Liver (tissue), 9 donors: ENCODE data around the gene TIMP3. TPM values are rescaled to one million over a fixed set of nuclear protein-coding genes. Genes with fewer than 3 reads are reported as not detected.

Experiments used
- DNase-seq: peaks from one replicate; pipeline ENCODE4 v3.0.0-alpha.2; 2017; ENCODE audit warnings: low spot score
- H3K27ac ChIP-seq, 2 donors: one replicate each; pipeline ENCODE4 v1.7.0; 2013; ENCODE audit warnings: inconsistent platforms in 2 of 2, low read length in 2 of 2, control low read depth in 1 of 2, low read depth in 1 of 2, mild to moderate bottlenecking in 1 of 2
- H3K27me3 ChIP-seq, 4 donors: one replicate each; pipeline versions ENCODE4 v1.6.1 to v1.7.0; 2013; ENCODE audit warnings: low read length in 3 of 4, inconsistent platforms in 1 of 4, mild to moderate bottlenecking in 1 of 4, moderate library complexity in 1 of 4; ENCODE audit not compliant: control insufficient read depth in 4 of 4, insufficient read depth in 4 of 4
- H3K36me3 ChIP-seq, 4 donors: one replicate each; pipeline versions ENCODE4 v1.6.1 to v1.7.0; 2013; ENCODE audit warnings: low read length in 3 of 4, mild to moderate bottlenecking in 3 of 4, low read depth in 1 of 4, moderate library complexity in 1 of 4; ENCODE audit not compliant: control insufficient read depth in 4 of 4, insufficient read depth in 3 of 4
- H3K4me1 ChIP-seq, 4 donors: one replicate each; pipeline versions ENCODE4 v1.6.1 to v1.7.0; 2013; ENCODE audit warnings: low read length in 3 of 4, mild to moderate bottlenecking in 3 of 4, moderate library complexity in 1 of 4; ENCODE audit not compliant: control insufficient read depth in 4 of 4, insufficient read depth in 4 of 4
- H3K4me3 ChIP-seq, 3 donors: one replicate each; pipeline versions ENCODE4 v1.6.1 to v1.7.0; 2013; ENCODE audit warnings: low read length in 3 of 3, control low read depth in 1 of 3, low read depth in 1 of 3, mild to moderate bottlenecking in 1 of 3
- H3K9ac ChIP-seq, 2 donors: one replicate each; pipeline ENCODE4 v1.7.0; 2013; ENCODE audit warnings: low read length in 2 of 2, mild to moderate bottlenecking in 2 of 2, moderate library complexity in 2 of 2, control low read depth in 1 of 2, low read depth in 1 of 2
- H3K9me3 ChIP-seq, 4 donors: one replicate each; pipeline versions ENCODE4 v1.6.1 to v1.7.0; 2013; ENCODE audit warnings: low read length in 3 of 4; ENCODE audit not compliant: control insufficient read depth in 4 of 4
- EGR1 ChIP-seq, 2 donors: IDR thresholded peaks; 2 replicates each; pipeline ENCODE4 v1.6.1; 2016 to 2018; ENCODE audit warnings: antibody characterized with exemption in 2 of 2, low read depth in 2 of 2
- FOXA1 ChIP-seq: IDR thresholded peaks from 2 replicates; pipeline ENCODE4 v1.6.1; 2016; ENCODE audit warnings: antibody characterized with exemption
- FOXA2 ChIP-seq: IDR thresholded peaks from 2 replicates; pipeline ENCODE4 v1.6.1; 2016; ENCODE audit warnings: antibody characterized with exemption
- GABPA ChIP-seq, 2 donors: IDR thresholded peaks in 1 of 2; conservative IDR thresholded peaks in 1 of 2; 2 replicates each; pipeline ENCODE4 v1.6.1; 2016; ENCODE audit warnings: antibody characterized with exemption in 2 of 2, mild to moderate bottlenecking in 1 of 2, moderate library complexity in 1 of 2
- HNF4A ChIP-seq, 2 donors: conservative IDR thresholded peaks; 2 replicates each; pipeline ENCODE4 v1.6.1; 2016; ENCODE audit warnings: antibody characterized with exemption in 2 of 2, mild to moderate bottlenecking in 2 of 2
- HNF4G ChIP-seq: IDR thresholded peaks from 2 replicates; pipeline ENCODE4 v1.6.1; 2016; ENCODE audit warnings: antibody characterized with exemption
- JUND ChIP-seq, 2 donors: IDR thresholded peaks; 2 replicates each; pipeline ENCODE4 v1.6.1; 2016; ENCODE audit warnings: antibody characterized with exemption in 2 of 2
- NR2F2 ChIP-seq: IDR thresholded peaks from 2 replicates; pipeline ENCODE4 v1.6.1; 2016; ENCODE audit warnings: antibody characterized with exemption
- RAD21 ChIP-seq, 2 donors: IDR thresholded peaks; 2 replicates each; pipeline ENCODE4 v1.6.1; 2016; ENCODE audit warnings: antibody characterized with exemption in 2 of 2, mild to moderate bottlenecking in 2 of 2
- RXRA ChIP-seq, 2 donors: IDR thresholded peaks; 2 replicates each; pipeline ENCODE4 v1.6.1; 2017 to 2018; ENCODE audit warnings: antibody characterized with exemption in 2 of 2, mild to moderate bottlenecking in 1 of 2
- SP1 ChIP-seq: IDR thresholded peaks from 2 replicates; pipeline ENCODE4 v1.6.1; 2018; ENCODE audit warnings: antibody characterized with exemption, mild to moderate bottlenecking
- TAF1 ChIP-seq: conservative IDR thresholded peaks from 2 replicates; pipeline ENCODE4 v1.6.1; 2016; ENCODE audit warnings: antibody characterized with exemption, mild to moderate bottlenecking
- YY1 ChIP-seq: IDR thresholded peaks from 2 replicates; pipeline ENCODE4 v1.6.1; 2016; ENCODE audit warnings: antibody characterized with exemption, mild to moderate bottlenecking
- WGBS: extraction: QIAGEN DNeasy Blood & Tissue Kit; methylation state at CpG from one replicate; pipeline ENCODE4 v1.1.7; 2013; 5-methylcytosine and 5-hydroxymethylcytosine counted together
- polyA plus RNA-seq, 2 donors: library from polyadenylated mRNA; stranded (reverse) in 1 of 2; unstranded in 1 of 2; fragments of 200-250 nt in 1 of 2; fragments of >200 nt in 1 of 2; fragmentation: Nextera tagmentation in 1 of 2; extraction: Ambion mirVana in 1 of 2; gene quantifications; one replicate each; pipeline versions ENCODE4 v1.2.1 to v1.2.3, GENCODE V29; 2013 to 2015
- total RNA-seq, 2 donors: library from RNA; depleted of rRNA; stranded (reverse); fragments of >200 nt; gene quantifications; one replicate each; pipeline ENCODE4 v1.2.3, GENCODE V29; 2014
- TF ChIP-seq, protein P1 (sequence below): IDR thresholded peaks from 2 replicates; pipeline ENCODE4 v1.6.1; 2016; ENCODE audit warnings: antibody characterized with exemption
- TF ChIP-seq, protein P2 (sequence below): fragments of 150-350 bp; IDR thresholded peaks from 2 replicates; pipeline ENCODE4 v1.5.1; 2017; ENCODE audit warnings: improper control_type of control experiment, low read depth, low read length; ENCODE audit not compliant: missing input control
- TF ChIP-seq, protein P3 (sequence below): IDR thresholded peaks from 2 replicates; pipeline ENCODE4 v1.6.1; 2016; ENCODE audit warnings: antibody characterized with exemption, mild to moderate bottlenecking
- TF ChIP-seq, protein P4 (sequence below): IDR thresholded peaks from 2 replicates; pipeline ENCODE4 v1.6.1; 2016; ENCODE audit warnings: antibody characterized with exemption
- TF ChIP-seq, protein P5 (sequence below): IDR thresholded peaks from 2 replicates; pipeline ENCODE4 v1.6.1; 2016; ENCODE audit warnings: antibody characterized with exemption
- donor health status: healthy.
- donor health status: healthy.
- donor health status: healthy.
- donor health status: healthy.
- donor health status: healthy.

TIMP3 gene
- total and polyA plus RNA-seq, 4 donors = 28.0 to 44.0 (median 31.2) TPM

DNA sequence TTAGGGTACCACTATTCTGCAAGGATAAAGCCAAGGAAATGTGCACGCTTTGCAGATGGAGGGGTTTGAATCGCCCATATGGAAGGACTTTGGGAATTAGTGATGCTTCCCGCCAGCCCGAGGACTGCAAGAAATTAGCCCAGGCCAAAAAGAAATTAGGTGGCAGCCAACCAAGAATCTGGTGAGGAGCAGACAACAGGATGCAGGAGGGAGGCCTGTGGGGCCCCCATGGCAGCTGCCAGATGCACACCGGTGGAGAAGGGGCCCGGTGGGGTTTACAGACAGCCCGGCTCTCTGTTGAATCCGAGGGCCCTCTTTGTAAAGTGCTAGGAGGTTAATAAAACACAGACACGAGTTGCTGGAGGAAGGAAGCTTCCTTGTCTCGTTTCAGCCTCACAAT, 73.5 kb downstream of the TIMP3 start (continued):
- TF ChIP-seq TAF1 = no peak
- TF ChIP-seq HNF4G = no peak

DNA sequence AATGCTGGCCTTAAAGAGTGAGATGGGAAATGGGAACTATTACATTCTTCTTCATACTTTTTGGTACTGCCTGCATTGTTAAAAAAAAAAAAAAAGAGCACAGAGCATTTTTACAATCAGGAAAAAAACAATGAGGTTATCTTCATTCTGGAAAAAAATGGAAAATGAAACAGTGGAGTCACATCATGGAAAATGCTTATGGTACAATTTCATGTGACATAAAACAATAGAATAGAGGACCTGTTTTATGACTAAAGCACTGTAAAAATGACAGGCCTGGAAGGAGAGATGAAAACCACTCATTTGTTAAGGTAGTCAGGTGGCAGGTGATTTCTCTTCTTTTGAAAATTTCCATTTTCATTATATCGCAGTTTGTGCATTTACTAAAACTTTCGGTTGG, 75.0 kb downstream of the TIMP3 start:
- Histone ChIP-seq H3K9me3 (no peaks in the 10 kb centered on the region), H3K4me1 (no peaks in the 10 kb centered on the region), H3K36me3 (no peaks in the 10 kb centered on the region), H3K9ac (no peak overlapping the region), H3K27me3 (no peaks in the 10 kb centered on the region), H3K27ac (no peak overlapping the region), H3K4me3 (no peak overlapping the region)
- WGBS = 97% methylated on average over 2 of the region's 2 CpGs
- no peak for DNase-seq
- TF ChIP-seq NR2F2 = no peak
- TF ChIP-seq RXRA (IDR thresholded peaks at IDR 0.05) = no peak
- TF ChIP-seq HNF4G = no peak
- no peak for TF ChIP-seq RAD21 (IDR thresholded peaks at IDR 0.05)
- TF ChIP-seq HNF4A (conservative IDR thresholded peaks at IDR 0.05) = no peak
- no peak for TF ChIP-seq SP1
- TF ChIP-seq TAF1 = no peak
- TF ChIP-seq, protein P1, sequence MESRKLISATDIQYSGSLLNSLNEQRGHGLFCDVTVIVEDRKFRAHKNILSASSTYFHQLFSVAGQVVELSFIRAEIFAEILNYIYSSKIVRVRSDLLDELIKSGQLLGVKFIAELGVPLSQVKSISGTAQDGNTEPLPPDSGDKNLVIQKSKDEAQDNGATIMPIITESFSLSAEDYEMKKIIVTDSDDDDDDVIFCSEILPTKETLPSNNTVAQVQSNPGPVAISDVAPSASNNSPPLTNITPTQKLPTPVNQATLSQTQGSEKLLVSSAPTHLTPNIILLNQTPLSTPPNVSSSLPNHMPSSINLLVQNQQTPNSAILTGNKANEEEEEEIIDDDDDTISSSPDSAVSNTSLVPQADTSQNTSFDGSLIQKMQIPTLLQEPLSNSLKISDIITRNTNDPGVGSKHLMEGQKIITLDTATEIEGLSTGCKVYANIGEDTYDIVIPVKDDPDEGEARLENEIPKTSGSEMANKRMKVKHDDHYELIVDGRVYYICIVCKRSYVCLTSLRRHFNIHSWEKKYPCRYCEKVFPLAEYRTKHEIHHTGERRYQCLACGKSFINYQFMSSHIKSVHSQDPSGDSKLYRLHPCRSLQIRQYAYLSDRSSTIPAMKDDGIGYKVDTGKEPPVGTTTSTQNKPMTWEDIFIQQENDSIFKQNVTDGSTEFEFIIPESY = no peak
- no peak for TF ChIP-seq FOXA1
- no peak for TF ChIP-seq FOXA2
- TF ChIP-seq, protein P2, sequence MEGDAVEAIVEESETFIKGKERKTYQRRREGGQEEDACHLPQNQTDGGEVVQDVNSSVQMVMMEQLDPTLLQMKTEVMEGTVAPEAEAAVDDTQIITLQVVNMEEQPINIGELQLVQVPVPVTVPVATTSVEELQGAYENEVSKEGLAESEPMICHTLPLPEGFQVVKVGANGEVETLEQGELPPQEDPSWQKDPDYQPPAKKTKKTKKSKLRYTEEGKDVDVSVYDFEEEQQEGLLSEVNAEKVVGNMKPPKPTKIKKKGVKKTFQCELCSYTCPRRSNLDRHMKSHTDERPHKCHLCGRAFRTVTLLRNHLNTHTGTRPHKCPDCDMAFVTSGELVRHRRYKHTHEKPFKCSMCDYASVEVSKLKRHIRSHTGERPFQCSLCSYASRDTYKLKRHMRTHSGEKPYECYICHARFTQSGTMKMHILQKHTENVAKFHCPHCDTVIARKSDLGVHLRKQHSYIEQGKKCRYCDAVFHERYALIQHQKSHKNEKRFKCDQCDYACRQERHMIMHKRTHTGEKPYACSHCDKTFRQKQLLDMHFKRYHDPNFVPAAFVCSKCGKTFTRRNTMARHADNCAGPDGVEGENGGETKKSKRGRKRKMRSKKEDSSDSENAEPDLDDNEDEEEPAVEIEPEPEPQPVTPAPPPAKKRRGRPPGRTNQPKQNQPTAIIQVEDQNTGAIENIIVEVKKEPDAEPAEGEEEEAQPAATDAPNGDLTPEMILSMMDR = no peak

DNA sequence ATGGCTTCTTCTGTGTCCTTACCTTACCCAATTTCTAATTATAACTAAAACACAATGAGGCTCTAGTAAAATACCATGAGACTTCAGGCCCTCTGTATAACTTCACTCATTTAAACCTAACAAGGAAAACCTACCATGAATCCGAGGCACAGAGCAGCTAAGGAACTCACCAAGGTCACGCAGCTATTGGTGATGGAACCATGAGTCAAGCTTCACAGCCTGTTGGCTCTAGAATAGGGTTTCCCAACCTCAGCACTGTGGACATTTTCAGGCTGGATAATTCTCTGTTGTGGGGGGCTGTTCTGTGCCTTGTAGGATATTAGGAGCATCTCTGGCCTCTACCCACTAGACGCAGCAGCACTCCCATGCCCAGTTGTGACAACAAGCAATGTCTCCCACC, 75.7 kb downstream of the TIMP3 start:
- H3K4me3 ChIP-seq = no peak overlapping the region
- H3K9me3 ChIP-seq = no peaks in the 10 kb centered on the region
- DNase-seq = no peak
- H3K4me1 ChIP-seq = no peaks in the 10 kb centered on the region
- H3K36me3 ChIP-seq = no peaks in the 10 kb centered on the region
- WGBS = 85% methylated on average over 3 of the region's 3 CpGs
- H3K27ac ChIP-seq = no peak overlapping the region
- no peaks in the 10 kb centered on the region for H3K27me3 ChIP-seq
- TF ChIP-seq TAF1 (no peak), JUND (IDR thresholded peaks at IDR 0.05) (no peak), RAD21 (IDR thresholded peaks at IDR 0.05) (no peak), GABPA (IDR thresholded peaks at IDR 0.05 in 1 of 2, conservative IDR thresholded peaks at IDR 0.05 in 1 of 2) (no peak), SP1 (no peak), NR2F2 (no peak), HNF4G (no peak), FOXA1 (no peak), HNF4A (conservative IDR thresholded peaks at IDR 0.05) (no peak), EGR1 (IDR thresholded peaks at IDR 0.05; ENCODE audit: low read depth in 2 of 2) (no peak), FOXA2 (no peak), RXRA (IDR thresholded peaks at IDR 0.05) (no peak), YY1 (no peak)
- TF ChIP-seq, protein P3, sequence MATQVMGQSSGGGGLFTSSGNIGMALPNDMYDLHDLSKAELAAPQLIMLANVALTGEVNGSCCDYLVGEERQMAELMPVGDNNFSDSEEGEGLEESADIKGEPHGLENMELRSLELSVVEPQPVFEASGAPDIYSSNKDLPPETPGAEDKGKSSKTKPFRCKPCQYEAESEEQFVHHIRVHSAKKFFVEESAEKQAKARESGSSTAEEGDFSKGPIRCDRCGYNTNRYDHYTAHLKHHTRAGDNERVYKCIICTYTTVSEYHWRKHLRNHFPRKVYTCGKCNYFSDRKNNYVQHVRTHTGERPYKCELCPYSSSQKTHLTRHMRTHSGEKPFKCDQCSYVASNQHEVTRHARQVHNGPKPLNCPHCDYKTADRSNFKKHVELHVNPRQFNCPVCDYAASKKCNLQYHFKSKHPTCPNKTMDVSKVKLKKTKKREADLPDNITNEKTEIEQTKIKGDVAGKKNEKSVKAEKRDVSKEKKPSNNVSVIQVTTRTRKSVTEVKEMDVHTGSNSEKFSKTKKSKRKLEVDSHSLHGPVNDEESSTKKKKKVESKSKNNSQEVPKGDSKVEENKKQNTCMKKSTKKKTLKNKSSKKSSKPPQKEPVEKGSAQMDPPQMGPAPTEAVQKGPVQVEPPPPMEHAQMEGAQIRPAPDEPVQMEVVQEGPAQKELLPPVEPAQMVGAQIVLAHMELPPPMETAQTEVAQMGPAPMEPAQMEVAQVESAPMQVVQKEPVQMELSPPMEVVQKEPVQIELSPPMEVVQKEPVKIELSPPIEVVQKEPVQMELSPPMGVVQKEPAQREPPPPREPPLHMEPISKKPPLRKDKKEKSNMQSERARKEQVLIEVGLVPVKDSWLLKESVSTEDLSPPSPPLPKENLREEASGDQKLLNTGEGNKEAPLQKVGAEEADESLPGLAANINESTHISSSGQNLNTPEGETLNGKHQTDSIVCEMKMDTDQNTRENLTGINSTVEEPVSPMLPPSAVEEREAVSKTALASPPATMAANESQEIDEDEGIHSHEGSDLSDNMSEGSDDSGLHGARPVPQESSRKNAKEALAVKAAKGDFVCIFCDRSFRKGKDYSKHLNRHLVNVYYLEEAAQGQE = no peak
- TF ChIP-seq, protein P4, sequence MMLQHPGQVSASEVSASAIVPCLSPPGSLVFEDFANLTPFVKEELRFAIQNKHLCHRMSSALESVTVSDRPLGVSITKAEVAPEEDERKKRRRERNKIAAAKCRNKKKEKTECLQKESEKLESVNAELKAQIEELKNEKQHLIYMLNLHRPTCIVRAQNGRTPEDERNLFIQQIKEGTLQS = no peak
- TF ChIP-seq, protein P5, sequence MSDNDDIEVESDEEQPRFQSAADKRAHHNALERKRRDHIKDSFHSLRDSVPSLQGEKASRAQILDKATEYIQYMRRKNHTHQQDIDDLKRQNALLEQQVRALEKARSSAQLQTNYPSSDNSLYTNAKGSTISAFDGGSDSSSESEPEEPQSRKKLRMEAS = no peak
- TF ChIP-seq, protein P1 = no peak
- TF ChIP-seq, protein P2 = no peak
- H3K9ac ChIP-seq = no peak overlapping the region
